ENCODE data around the gene SEMA4B.

SEMA4B gene

DNA sequence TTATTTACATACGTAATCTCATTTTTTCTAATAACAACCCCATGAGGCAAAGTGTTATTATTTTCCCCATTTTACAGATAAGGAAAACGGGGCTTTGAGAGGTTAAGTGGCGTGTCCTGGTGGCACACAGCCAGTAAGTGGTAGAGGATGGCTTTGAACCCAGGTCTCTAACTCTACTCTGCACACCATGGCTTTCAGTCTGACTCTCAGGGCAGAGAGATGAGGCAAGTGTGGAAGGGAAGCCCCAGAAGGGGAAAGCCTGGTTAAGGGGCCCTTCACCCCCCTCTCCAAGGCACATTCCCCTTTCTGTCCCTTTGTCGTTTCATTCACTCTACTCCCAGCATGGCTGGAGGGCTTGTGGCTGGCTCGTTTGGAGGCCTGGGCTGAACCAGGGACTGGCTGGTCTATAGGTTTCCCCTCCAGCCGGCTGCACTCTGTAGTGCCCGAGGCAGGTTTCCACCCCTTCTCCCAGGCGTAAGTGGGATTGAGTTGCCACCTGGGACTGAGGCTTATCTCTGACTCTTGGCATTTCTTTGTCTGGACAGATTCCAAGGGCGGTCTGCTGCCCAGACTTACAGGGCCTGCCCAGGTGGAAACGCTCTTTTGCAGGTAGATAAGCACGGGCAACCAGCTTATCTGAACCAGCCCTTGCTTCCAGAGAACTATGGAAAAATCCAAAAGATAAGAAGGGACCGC lies 12.1 kb downstream of the SEMA4B start:
- TF ChIP-seq, protein P1, sequence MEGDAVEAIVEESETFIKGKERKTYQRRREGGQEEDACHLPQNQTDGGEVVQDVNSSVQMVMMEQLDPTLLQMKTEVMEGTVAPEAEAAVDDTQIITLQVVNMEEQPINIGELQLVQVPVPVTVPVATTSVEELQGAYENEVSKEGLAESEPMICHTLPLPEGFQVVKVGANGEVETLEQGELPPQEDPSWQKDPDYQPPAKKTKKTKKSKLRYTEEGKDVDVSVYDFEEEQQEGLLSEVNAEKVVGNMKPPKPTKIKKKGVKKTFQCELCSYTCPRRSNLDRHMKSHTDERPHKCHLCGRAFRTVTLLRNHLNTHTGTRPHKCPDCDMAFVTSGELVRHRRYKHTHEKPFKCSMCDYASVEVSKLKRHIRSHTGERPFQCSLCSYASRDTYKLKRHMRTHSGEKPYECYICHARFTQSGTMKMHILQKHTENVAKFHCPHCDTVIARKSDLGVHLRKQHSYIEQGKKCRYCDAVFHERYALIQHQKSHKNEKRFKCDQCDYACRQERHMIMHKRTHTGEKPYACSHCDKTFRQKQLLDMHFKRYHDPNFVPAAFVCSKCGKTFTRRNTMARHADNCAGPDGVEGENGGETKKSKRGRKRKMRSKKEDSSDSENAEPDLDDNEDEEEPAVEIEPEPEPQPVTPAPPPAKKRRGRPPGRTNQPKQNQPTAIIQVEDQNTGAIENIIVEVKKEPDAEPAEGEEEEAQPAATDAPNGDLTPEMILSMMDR (IDR thresholded peaks at IDR 0.05), result no peak
- Histone ChIP-seq H3K27ac (no peak overlapping the region), H3K4me3 (no peak overlapping the region)
- DNase-seq (ENCODE audit: low spot score), result no peak

DNA sequence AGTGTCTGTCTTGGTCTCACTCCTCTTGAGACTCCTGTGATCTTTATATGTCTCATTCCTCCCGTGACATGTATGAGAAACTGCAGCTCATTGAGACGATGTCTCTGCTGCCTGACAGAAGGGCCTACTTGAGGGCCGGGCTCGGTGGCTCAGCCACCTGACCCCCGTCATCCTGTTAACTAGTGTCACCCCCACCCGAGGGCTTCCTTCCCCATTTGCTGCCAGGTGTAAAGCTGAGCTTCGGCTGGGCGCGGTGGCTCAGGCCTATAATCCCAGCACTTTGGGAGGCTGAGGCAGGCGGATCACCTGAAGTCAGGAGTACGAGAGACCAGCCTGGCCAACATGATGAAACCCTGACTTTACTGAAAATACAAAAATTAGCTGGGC lies 12.7 kb downstream of the SEMA4B start:
- H3K4me3 ChIP-seq, result no peak overlapping the region
- DNase-seq (ENCODE audit: low spot score), result no peak
- no peak overlapping the region for H3K27ac ChIP-seq
- TF ChIP-seq, protein P1 (IDR thresholded peaks at IDR 0.05), result no peak

DNA sequence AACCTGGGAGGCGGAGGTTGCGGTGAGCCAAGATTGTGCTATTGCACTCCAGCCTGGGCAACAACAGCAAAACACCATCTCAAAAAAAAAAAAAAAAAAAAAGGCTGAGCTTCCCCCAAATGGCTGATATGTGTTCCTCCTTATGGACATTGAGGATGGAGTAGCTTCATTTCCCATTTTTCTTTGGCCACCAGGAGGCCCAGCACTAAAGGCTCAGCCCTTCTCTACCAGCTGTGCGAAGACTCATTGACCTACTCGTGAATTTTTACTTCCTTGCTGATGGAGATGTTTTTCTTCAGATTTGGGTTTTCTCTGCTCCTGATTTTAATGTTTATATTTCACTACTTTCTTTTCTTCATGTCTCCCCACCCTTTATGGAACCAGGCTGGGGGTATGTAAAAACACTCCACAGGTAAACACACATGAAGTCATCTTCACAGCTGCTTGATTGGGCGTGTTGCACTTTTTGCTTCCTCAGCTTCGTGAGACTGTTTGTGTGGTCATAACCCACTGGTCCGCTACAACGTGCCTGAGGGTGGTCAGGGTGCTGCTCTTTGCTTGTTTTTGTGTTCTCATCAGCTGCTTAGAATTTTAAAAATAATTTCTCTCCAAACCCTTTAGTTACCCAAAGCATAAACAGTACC lies 13.5 kb downstream of the SEMA4B start:
- no peak for DNase-seq (ENCODE audit: low spot score)
- TF ChIP-seq, protein P1 (IDR thresholded peaks at IDR 0.05), result no peak
- H3K27ac ChIP-seq, result no peak overlapping the region
- no peak overlapping the region for H3K4me3 ChIP-seq

DNA sequence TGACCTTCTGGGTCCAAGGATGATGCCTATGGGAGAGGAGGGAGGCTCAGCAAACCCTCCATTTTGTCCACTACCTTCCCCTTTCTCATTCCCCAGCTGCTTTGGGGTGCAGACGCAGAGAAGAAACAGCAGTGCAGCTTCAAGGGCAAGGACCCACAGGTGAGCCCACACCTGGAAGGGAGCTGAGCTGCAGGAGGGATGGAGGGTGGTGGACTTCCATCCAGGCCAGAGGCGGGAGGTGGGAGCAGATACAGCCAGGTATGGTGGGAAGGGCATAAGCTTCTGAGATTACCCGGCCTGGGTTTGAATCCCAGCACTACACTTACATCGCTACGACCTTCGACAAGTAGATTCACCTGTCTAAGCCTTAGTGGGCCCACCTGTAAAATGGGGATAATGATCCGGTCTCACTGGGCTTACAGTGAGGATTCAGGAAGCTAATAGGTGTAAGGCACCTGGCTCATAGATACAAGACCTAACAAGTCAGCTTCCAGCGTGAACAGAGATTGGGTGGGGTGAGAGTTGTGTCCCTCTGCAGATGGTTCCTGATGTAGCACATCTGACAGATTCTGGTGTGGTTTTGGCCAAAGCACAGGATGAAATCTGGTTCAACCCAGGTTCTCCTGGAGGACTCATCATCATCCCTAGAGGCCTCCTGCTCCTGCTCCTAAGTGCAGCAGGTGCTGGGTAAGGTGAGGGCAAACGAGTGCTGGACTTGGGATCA lies 16.7 kb downstream of the SEMA4B start:
- DNase-seq (ENCODE audit: low spot score), result no peak
- TF ChIP-seq, protein P1 (IDR thresholded peaks at IDR 0.05), result no peak
- Histone ChIP-seq H3K27ac (no peak overlapping the region), H3K4me3 (no peak overlapping the region)

DNA sequence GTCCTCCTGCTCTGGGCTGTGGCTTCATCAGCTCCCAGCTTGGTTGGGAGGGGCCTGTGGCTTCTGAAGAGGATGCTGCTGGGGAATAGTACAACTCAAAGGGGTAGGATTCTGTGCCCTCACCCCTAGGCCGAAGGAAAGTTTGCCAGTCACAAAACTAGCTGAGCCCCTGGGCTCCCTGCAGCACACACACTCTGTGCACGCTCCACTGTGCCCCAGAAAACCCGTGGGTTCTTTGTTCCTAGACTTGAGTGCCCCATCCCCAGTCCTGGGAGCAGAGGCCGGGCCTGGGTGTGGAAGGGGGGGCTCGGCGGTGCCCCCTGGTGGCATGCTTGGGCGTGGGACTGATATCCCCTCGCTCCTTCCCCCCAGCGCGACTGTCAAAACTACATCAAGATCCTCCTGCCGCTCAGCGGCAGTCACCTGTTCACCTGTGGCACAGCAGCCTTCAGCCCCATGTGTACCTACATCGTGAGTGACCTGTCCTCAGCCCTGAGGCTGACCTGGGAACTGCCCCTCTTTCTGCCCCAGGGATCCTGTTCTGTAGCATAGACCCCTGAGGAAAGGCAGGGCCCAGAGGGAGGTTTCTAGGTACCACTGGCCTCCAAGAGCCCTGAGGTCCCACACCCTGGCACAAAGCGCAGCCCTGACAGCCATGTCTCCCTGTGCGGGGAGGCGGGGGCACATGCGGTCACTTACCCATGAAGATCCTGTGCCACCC lies 18.5 kb downstream of the SEMA4B start:
- no peak for DNase-seq (ENCODE audit: low spot score)
- Histone ChIP-seq H3K4me3 (no peak overlapping the region), H3K27ac (no peak overlapping the region)
- TF ChIP-seq, protein P1 (IDR thresholded peaks at IDR 0.05), result peak; percentile 46

DNA sequence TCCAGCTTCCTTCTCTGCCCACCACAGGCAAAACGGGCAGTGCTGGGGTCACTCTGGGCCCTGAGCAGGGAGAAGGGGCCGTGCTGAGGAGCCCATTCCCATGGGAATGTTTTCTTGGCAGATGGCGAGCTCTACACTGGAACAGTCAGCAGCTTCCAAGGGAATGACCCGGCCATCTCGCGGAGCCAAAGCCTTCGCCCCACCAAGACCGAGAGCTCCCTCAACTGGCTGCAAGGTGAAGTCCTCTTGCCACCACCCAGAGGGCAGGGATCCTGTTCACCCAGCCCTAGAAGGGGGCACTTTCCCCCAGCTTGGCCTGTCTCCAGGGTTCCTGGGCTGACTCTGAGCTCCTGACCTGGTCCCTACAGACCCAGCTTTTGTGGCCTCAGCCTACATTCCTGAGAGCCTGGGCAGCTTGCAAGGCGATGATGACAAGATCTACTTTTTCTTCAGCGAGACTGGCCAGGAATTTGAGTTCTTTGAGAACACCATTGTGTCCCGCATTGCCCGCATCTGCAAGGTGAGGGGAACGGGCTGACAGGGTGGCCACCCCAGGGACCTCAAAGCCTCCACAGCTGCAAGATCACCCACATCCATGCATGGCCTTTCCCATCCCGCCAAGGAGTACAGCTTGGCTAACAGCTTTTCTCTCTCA lies 20.2 kb downstream of the SEMA4B start:
- peak; percentile 90 for DNase-seq (ENCODE audit: low spot score)
- TF ChIP-seq, protein P1 (IDR thresholded peaks at IDR 0.05), result peak; percentile 81
- Histone ChIP-seq H3K27ac (peak overlapping the region; percentile 68 to 76), H3K4me3 (no peak overlapping the region)
